Type B pancreatic cell (in vitro differentiated cells): ENCODE measurements around the gene LRFN2. TPM values are rescaled to one million over a fixed set of nuclear protein-coding genes. Genes with fewer than 3 reads are reported as not detected.

Source experiments
- DNase-seq: peaks from one replicate; pipeline ENCODE4 v3.0.0; 2021; ENCODE audit warnings: mixed read lengths; ENCODE audit not compliant: unreplicated experiment; ENCODE audit errors: extremely low spot score
- H3K27ac Mint-ChIP-seq: 2 replicates; pipeline ENCODE4 v1.8.0; 2021; ENCODE audit warnings: mild to moderate bottlenecking, mixed read lengths
- H3K27me3 Mint-ChIP-seq: 2 replicates; pipeline ENCODE4 v1.8.0; 2021; ENCODE audit warnings: mixed read lengths
- H3K36me3 Mint-ChIP-seq: 2 replicates; pipeline ENCODE4 v1.8.0; 2021; ENCODE audit warnings: mixed read lengths
- H3K4me1 Mint-ChIP-seq: one replicate; pipeline ENCODE4 v1.8.0; 2021; ENCODE audit warnings: mixed read lengths; ENCODE audit not compliant: unreplicated experiment
- H3K4me3 Mint-ChIP-seq: 2 replicates; pipeline ENCODE4 v1.8.0; 2021; ENCODE audit warnings: mild to moderate bottlenecking, mixed read lengths
- H3K9me3 Mint-ChIP-seq: 2 replicates; pipeline ENCODE4 v1.8.0; 2021; ENCODE audit warnings: mixed read lengths
- total RNA-seq: library from RNA; stranded (reverse); gene quantifications from 2 replicates; pipeline ENCODE4 v1.2.1, GENCODE V29; 2021; ENCODE audit warnings: low replicate concordance
- TF ChIP-seq, protein P1 (sequence below): fragments of 200-600 bp; sonication (generic); conservative IDR thresholded peaks from 2 replicates; pipeline ENCODE4 v1.5.0; 2021; ENCODE audit warnings: antibody characterized with exemption, mild to moderate bottlenecking

Gene LRFN2
- total RNA-seq, 1 donor from 2014 or later, result 3.4 TPM

- peaks cover 22% of the 10 kb centered on the region for H3K27me3 Mint-ChIP-seq
- H3K36me3 Mint-ChIP-seq, result no peaks in the 10 kb centered on the region
- H3K27ac Mint-ChIP-seq, result no peak overlapping the region
- DNase-seq, result no peak
- TF ChIP-seq, protein P1, sequence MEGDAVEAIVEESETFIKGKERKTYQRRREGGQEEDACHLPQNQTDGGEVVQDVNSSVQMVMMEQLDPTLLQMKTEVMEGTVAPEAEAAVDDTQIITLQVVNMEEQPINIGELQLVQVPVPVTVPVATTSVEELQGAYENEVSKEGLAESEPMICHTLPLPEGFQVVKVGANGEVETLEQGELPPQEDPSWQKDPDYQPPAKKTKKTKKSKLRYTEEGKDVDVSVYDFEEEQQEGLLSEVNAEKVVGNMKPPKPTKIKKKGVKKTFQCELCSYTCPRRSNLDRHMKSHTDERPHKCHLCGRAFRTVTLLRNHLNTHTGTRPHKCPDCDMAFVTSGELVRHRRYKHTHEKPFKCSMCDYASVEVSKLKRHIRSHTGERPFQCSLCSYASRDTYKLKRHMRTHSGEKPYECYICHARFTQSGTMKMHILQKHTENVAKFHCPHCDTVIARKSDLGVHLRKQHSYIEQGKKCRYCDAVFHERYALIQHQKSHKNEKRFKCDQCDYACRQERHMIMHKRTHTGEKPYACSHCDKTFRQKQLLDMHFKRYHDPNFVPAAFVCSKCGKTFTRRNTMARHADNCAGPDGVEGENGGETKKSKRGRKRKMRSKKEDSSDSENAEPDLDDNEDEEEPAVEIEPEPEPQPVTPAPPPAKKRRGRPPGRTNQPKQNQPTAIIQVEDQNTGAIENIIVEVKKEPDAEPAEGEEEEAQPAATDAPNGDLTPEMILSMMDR, result no peak
- H3K4me1 Mint-ChIP-seq, result peaks cover 9% of the 10 kb centered on the region
- H3K9me3 Mint-ChIP-seq, result no peaks in the 10 kb centered on the region
- no peak overlapping the region for H3K4me3 Mint-ChIP-seq
Observed at GRCh38 chr6:40389254-40389653, 197.9 kb downstream of the LRFN2 start.

DNA sequence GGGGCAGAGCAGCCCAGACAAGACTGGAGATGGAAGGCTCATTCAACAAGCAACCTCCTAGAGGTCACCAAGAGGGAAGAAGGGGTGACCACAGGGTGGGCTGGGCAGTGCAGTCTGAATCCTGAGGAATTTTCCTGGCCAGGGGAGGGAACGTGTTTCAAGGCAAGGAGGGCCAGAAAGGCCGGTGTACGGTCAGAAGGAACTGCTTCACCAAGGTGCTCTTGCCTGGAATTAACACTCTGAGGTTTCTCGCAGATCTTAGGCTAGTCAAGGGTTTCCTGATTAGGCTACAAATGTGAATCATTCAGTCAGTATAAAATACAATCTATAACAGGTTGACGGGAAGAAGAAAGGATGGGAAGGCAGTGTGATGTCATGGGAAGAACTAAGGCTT, 199.3 kb downstream of the LRFN2 start:
- H3K27me3 Mint-ChIP-seq, result peaks cover 17% of the 10 kb centered on the region
- no peaks in the 10 kb centered on the region for H3K36me3 Mint-ChIP-seq
- H3K9me3 Mint-ChIP-seq, result no peaks in the 10 kb centered on the region
- H3K4me3 Mint-ChIP-seq, result no peak overlapping the region
- peak; percentile 15 for DNase-seq
- peaks cover 9% of the 10 kb centered on the region for H3K4me1 Mint-ChIP-seq
- H3K27ac Mint-ChIP-seq, result no peak overlapping the region
- TF ChIP-seq, protein P1, result no peak

DNA sequence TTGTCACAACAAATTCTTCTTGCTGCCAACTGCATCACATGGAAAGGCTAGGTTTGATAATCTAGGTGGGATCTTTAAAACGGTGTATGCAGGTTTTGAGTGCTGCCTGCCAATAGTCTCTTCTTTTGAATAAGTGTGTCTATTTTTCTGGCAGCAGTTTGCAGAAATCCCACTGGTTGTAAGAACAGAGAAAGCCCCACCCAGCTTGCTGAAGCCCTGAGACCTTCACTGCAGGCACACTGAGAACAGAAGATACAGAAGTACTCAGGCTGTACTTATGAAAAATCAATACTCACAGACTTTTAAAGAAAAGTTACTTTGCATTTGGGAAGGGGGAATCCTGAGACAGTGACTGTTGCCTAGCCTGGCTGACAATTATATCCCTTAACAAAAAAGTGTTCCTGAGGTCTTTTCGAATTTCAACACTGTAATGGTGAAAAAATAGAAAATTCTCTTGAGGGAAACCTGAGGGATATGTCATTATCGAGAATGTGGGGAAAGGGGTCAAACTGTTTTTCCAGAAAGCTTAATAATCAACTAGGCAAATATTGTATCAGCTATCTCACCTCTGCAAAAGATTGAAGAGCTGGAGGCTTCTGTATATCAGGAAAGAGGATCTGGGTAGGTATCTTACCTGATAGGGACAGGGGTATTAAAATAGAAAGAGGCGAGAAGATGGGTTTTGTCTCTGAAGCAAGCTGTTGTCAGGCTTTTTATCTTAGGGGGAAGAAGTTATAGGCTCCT, 199.9 kb downstream of the LRFN2 start:
- TF ChIP-seq, protein P1, result no peak
- no peak overlapping the region for H3K27ac Mint-ChIP-seq
- no peaks in the 10 kb centered on the region for H3K36me3 Mint-ChIP-seq
- H3K27me3 Mint-ChIP-seq, result peaks cover 21% of the 10 kb centered on the region
- H3K4me1 Mint-ChIP-seq, result peaks cover 9% of the 10 kb centered on the region
- no peaks in the 10 kb centered on the region for H3K9me3 Mint-ChIP-seq
- DNase-seq, result peak; percentile 22
- no peak overlapping the region for H3K4me3 Mint-ChIP-seq

DNA sequence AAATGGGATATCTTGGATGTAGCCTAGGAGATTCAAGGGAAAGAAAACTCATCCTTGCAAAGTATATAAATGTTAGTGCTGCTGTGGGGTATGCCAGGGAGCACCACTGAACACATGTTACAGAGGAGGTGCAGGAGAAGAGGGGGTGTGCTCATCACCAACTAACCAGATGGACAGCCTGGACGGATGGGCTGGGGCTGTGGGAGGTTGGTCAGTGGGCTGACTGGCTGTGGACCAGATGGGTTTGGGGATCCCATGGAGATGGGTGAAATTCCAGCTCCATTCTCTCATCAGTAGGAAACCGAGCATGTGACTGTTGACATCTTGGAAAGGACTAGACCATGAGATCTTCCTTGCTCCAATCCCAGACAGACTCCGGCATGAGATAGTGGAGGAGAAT, 201.0 kb downstream of the LRFN2 start:
- Mint-ChIP-seq H3K27me3 (peaks cover 23% of the 10 kb centered on the region), H3K4me3 (no peak overlapping the region), H3K4me1 (peaks cover 8% of the 10 kb centered on the region), H3K9me3 (no peaks in the 10 kb centered on the region), H3K27ac (no peak overlapping the region), H3K36me3 (no peaks in the 10 kb centered on the region)
- peak; percentile 36 for DNase-seq
- TF ChIP-seq, protein P1, result no peak

GRCh38 chr6:40383348-40384115, 203.6 kb downstream of the LRFN2 start:
- Mint-ChIP-seq H3K4me3 (no peak overlapping the region), H3K4me1 (peaks cover 5% of the 10 kb centered on the region), H3K36me3 (no peaks in the 10 kb centered on the region), H3K9me3 (no peaks in the 10 kb centered on the region), H3K27ac (no peak overlapping the region), H3K27me3 (peaks cover 12% of the 10 kb centered on the region)
- TF ChIP-seq, protein P1, result no peak
- DNase-seq, result no peak
